SHP77 (cell line): ENCODE measurements around the gene EPGN.

Experiments
- DNase-seq, 2 experiments: peaks; one replicate each; lab custom pipeline; 2025; lab: John Stamatoyannopoulos, UW

The EPGN gene

GRCh38 chr4:74311696-74312313, 3.5 kb downstream of the EPGN start:
- peak; percentile 40 to 52 for DNase-seq

DNA sequence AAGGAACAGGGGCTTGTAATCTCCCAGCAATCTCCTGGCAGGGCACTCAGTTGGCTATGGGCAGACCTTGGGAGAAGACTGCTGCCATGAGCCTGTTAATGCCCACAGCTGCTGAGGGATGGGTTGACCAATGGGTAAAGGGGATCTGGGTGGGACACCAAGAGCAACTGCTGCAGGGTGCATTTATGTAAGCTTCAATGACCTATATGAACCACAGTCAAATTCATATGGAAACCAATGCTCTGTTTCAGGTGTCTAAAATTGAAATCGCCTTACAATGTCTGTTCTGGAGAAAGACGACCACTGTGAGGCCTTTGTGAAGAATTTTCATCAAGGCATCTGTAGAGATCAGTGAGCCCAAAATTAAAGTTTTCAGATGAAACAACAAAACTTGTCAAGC, 6.1 kb downstream of the EPGN start:
- DNase-seq: no peak

- DNase-seq: no peak
These were observed 6.7 kb downstream of the EPGN start for GRCh38 chr4:74314944-74315343.

GRCh38 chr4:74315376-74315775, 7.1 kb downstream of the EPGN start:
- DNase-seq: no peak

DNA sequence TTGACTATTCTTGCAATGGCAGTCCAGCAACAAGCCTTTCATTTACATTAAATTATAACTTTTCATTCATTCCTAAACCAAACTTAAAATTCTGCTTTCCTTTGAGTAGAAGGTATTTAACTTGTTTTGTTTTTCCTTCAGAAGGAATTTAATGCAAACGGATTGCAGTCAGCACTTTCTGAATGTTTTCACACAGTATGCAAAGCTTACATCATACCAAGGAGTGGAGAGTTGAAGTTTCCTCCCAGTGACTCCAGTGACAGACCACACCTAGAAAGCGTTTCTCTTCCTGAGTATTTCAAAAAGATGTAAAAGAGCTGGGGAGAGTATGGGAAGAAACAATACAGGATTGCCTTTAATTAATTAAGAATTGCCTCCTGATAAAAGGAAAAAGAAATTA, 8.1 kb downstream of the EPGN start:
- no peak for DNase-seq

DNA sequence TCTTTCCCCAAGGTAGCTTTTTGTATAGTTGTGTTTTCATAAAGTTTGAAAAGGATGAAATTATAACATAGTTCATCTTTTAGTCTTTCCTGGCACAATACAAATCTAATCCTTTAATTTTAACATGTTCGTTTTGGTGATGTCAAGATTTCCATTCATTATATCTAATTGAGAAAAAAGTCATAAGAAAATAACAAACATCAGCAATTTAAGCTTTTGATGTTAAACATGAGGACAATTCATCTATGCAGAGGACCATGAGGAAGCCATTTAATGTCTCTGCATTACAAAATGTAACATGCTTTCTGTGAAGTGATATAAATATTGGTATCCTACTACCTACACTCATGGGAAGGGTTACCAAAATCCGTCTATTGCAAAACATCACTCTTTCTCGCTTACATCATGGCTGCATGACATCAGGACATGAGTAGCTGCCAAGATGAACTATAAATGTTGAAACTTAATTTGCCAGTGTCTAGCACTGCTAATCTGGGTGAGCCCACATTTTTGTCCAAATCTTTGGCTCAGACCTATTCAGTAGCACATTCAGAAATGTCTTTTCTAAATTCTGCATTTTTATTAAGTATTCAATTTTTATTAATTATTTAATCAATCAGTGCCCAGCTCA, 9.5 kb downstream of the EPGN start:
- no peak for DNase-seq

DNA sequence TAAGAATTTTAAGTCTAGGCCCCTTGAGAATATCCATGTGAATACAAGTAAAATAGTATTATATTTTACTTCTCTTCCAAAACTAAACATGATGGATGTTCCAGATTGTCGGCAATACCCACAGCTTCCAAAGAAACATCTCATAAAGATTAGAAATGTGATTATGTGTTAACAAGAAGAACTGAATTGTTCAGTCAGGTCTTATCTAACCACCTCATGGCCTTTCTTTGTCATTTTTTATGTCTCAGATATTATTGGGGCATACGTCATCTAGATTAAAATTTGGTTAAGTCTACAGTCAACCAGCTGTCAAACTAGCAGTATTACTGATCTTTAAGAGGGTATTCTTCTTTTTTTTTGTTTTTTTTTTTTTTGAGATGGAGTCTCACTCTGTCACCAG, 10.0 kb downstream of the EPGN start:
- DNase-seq: no peak

GRCh38 chr4:74319470-74319869, 11.2 kb downstream of the EPGN start:
- no peak for DNase-seq

- DNase-seq: peak; percentile 9 to 54
These were observed 12.4 kb downstream of the EPGN start for GRCh38 chr4:74320559-74321118.

- DNase-seq: no peak
These were observed 14.0 kb downstream of the EPGN start for GRCh38 chr4:74322301-74322700.

GRCh38 chr4:74323663-74324062, 15.4 kb downstream of the EPGN start:
- DNase-seq: no peak

DNA sequence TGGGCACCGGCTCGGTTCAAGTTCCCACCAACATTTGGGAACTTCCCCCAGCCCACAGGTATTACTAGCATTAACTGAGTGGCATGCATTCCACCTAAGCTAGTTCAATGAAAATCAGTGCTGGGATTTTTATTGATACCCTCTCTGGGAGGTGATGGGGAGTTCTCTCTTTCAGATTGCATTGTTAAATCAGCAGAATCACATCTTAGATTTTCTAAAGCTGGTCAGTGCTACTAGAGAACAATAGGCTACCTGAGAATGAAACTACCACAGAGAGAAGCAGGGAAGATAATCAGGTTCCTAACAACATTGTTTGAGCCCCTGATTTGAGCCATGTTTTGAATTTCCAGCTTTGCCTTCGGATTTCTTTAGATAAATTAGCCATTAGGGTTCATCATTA, 16.0 kb downstream of the EPGN start:
- no peak for DNase-seq

DNA sequence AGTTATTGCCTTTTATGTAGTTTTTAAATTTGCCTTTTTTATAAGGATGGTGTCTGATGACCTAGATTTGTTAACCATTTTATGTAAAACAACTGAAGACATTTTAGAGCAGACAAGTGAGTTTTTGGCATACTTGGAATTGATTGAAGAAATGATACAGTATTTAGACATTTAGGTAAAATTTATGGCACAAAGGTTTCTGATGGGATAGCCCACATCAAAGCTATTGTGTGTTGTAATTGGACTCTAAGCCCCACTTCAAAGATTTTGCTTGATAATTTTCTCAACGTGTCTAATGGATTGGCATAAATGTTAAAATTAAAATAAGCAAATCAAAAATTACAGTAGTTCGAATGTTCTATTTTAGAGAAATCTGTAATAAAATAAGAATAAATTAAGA, 17.6 kb downstream of the EPGN start:
- no peak for DNase-seq

DNA sequence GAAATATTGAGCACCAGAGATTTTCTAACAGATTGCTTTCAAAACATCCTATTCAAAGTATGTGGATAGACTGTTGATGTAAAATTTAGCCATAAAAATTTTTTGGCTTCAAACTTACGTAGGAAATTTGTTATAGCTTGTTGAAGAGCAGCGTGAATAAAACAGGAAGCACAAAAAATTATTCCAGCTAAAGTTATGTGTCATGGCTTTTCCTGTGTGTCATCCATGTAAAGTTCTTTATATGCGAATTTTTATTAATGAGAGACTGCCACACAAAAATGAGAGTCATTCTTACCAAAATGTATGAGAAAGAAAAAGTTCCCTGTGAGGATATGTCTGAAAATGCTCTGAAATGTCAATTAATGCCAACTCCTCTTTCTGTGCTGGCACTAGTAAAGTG, 19.5 kb downstream of the EPGN start:
- no peak for DNase-seq

DNA sequence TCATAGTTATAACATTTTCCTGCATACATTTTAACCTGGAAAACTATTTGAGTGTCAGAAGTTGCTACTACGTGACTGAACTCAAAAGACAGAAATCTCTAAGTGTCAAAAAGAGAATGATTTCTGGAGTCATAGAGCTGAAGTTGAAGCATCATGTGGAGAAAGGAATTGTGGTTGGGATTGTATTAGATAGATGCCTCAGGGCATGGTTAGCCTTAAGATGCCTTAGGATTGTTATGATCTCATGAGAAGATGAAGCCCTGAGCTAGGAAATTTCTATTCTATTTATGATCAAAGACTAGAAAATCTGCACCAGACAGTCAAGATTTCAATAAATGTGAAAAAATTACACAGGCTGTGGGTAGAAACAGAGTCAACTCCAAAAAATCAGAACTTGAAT, 20.2 kb downstream of the EPGN start:
- DNase-seq: no peak

DNA sequence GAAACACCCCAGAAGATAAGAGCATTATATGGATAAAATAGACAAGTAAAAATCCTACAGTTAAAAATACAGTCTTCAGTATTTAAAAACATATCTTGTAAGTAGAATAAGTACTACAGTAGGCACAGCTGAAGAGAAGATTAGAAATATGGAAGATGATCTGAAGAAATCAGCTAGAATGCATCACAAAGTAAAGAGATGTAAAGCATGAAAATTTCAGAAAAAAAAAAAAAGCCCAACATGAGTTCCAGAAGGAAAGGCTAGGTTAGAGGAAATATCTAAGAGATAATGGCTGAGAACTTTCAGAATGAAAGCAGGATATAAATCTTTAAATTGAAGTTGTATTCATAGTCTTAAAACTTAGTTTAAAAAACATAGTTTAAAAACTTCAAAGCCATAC, 21.0 kb downstream of the EPGN start:
- DNase-seq: no peak

GRCh38 chr4:74330295-74330750, 22.1 kb downstream of the EPGN start:
- no peak for DNase-seq

GRCh38 chr4:74331252-74331651, 23.0 kb downstream of the EPGN start:
- no peak for DNase-seq

- DNase-seq: no peak
These were observed 23.7 kb downstream of the EPGN start for GRCh38 chr4:74331944-74332343.

- DNase-seq: no peak
These were observed 26.4 kb downstream of the EPGN start for GRCh38 chr4:74334636-74335035.

- no peak for DNase-seq
These were observed 27.2 kb downstream of the EPGN start for GRCh38 chr4:74335341-74336021.

DNA sequence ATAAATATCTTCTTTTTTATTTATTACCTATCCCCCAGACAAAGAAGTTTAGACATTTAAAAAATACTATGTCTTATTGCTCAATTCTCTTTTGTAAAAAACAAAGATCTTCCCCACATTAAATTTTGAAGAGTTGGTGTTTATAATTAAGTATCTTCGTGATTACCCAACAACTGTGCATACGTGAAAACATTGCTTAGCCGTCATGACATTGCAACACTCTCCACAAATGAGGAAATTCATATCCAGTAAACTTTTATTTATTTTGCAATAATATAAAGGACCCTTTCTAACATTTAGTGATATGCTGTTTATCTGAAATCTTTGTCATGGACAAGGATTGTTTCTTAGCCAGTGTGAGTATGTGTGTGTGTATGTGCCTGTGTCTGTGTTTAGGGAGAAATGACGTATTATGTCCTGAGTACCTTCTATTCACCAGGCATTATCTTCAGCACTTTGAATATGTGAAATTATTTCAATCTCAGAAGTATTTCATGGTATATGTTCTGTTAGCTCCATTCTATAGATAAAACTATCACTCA, 30.6 kb downstream of the EPGN start:
- DNase-seq: no peak

DNA sequence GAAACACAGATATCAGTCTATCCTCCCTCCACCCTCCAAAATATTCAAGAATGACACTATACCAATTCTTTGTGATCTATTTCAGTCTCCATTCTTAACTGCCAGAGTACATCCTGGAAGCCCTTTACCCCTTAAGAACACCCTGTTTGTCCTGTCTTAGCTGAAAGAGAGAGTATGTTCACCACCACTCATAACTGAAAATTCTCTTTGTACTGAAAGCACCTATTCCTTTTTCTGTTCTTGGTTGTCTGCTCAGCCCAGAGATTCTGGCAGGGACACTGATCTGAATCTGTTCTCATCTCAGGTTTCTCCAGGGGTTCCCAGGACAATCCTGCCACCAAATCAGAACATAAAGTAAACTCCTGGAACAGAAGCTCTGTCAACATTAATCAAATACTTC, 31.2 kb downstream of the EPGN start:
- DNase-seq: no peak
